ENCODE results near the gene HTR2B.

DNA sequence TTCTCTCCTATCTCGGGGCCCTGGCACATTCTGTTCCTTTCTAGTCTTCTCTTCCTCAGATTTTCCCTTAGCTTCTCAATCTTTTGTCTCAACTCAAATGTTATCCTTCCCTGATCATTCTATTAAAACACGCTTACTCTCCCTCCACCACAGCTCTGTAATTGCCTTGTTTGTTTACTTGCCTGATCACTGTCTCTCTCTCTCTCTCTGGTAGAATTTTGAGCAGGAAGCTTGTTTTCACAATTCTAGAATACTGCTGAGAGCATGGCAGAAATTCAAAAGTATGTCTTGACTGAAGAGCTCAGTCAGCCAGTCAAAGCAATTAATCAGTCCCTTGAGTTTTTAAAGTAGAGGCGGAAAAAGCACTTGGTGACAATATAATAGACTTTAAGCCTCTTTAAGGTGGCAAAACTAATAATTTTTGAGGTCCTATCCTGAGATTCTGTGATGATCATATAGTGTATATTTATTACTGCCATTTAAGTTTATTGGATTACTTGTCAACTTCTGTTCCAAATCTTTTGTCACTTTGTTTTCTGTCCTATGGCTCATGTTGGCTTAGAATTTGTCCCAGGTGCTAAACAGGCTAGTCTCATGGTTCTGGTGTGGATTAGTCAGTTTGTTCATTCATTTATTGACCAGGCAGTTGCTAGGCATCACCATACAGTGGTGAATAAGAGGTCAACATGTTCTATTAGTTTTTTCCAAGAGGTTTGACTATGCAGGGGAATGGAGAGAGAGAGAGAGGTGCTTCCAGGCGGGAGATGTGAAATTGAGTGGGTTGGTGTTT lies 65.9 kb downstream of the HTR2B start:
- TF ChIP-seq, protein P1, sequence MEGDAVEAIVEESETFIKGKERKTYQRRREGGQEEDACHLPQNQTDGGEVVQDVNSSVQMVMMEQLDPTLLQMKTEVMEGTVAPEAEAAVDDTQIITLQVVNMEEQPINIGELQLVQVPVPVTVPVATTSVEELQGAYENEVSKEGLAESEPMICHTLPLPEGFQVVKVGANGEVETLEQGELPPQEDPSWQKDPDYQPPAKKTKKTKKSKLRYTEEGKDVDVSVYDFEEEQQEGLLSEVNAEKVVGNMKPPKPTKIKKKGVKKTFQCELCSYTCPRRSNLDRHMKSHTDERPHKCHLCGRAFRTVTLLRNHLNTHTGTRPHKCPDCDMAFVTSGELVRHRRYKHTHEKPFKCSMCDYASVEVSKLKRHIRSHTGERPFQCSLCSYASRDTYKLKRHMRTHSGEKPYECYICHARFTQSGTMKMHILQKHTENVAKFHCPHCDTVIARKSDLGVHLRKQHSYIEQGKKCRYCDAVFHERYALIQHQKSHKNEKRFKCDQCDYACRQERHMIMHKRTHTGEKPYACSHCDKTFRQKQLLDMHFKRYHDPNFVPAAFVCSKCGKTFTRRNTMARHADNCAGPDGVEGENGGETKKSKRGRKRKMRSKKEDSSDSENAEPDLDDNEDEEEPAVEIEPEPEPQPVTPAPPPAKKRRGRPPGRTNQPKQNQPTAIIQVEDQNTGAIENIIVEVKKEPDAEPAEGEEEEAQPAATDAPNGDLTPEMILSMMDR (IDR thresholded peaks at IDR 0.05; ENCODE audit: borderline replicate concordance, extremely low read depth, low read length, poor library complexity, severe bottlenecking), result no peak
- TF ChIP-seq EZH2 (IDR thresholded peaks at IDR 0.05; ENCODE audit: borderline replicate concordance, low read depth, low read length, severe bottlenecking), result no peak
